GM12873 (cell line): Measurements from ENCODE around the gene HSP90B1.

ENCODE experiments used
- TF ChIP-seq, protein P1 (sequence below): IDR thresholded peaks from 2 replicates; pipeline ENCODE4 v1.5.1; 2012; ENCODE audit warnings: low read depth, mild to moderate bottlenecking, moderate library complexity, low read length, control low read depth; ENCODE audit not compliant: insufficient read depth; ENCODE audit errors: missing control alignments

The HSP90B1 gene

DNA sequence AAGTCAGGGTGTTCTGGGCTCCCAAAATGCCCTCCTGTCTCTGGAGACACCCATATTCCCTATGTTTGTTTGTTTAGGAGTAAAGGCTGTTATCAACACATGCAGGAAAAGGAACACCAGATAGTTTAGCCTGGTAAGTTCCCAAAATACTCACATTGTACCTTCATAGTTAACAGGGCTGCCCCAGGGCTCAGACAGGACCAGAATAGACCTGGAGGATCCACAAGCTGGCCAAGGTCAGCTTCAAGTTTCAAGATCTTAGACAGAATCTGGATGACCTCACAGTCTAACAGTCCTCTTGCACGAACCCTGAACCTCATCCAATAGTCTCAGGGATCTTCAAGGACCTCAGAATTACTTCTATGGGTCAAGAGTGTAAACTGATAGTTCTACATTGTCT lies 18.1 kb upstream of the HSP90B1 start:
- TF ChIP-seq, protein P1, sequence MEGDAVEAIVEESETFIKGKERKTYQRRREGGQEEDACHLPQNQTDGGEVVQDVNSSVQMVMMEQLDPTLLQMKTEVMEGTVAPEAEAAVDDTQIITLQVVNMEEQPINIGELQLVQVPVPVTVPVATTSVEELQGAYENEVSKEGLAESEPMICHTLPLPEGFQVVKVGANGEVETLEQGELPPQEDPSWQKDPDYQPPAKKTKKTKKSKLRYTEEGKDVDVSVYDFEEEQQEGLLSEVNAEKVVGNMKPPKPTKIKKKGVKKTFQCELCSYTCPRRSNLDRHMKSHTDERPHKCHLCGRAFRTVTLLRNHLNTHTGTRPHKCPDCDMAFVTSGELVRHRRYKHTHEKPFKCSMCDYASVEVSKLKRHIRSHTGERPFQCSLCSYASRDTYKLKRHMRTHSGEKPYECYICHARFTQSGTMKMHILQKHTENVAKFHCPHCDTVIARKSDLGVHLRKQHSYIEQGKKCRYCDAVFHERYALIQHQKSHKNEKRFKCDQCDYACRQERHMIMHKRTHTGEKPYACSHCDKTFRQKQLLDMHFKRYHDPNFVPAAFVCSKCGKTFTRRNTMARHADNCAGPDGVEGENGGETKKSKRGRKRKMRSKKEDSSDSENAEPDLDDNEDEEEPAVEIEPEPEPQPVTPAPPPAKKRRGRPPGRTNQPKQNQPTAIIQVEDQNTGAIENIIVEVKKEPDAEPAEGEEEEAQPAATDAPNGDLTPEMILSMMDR, result no peak

DNA sequence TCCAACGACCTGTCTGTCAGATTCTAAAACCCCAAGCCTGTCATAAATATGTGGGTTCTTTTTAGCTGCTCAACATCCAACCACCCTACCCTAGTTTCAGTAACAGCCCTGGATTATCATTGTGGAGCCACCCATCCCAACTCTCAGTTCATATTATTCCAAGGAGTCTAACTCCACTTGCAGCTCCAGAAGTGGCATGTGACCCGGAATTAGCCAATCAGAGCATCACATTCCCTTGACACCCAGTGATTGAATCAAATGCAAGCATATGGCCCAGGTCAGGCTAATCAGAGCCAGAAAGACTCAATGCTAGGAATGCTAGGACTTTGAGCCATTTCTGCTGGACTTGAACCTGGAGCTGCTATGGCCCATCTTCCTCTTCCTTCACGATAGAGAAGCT lies 17.1 kb upstream of the HSP90B1 start:
- TF ChIP-seq, protein P1, result no peak

DNA sequence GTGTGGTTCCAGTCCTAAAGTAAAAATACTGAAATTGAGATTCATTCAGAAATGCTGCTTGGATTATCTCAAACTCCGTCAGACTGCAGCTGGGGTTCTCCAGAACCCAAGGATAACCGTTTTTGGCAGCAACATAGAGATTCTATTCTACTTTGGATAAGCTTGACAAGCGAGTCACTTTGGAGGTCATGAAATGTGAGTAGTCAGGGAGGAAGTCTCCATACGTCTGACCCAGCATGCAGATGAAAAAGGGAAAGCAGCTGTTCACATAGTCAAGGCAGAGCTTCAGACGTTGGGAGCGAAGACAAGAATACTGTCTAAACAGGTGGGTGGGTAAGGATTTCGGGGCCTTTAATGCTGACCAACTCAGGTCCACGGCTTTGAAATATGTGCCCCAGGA lies 14.9 kb upstream of the HSP90B1 start:
- TF ChIP-seq, protein P1, result no peak

DNA sequence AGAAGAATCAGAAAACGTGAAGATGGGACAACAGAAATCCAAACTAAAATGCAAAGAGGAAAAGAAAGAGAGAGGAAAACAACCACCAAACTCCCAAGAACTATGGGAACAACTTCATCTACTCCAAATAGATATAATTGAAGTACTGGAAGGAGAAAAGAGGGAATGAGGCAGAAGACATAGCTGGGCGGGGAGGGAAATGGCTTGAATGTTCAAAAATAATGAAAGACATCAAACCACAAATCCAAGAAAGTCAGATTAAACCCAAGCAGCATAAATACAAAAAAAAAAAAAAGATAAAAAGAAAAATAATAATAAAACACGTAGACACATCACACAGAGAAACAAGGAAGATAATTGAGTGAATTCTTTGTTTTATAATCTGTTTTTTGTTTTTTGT lies 12.3 kb upstream of the HSP90B1 start:
- TF ChIP-seq, protein P1, result no peak

DNA sequence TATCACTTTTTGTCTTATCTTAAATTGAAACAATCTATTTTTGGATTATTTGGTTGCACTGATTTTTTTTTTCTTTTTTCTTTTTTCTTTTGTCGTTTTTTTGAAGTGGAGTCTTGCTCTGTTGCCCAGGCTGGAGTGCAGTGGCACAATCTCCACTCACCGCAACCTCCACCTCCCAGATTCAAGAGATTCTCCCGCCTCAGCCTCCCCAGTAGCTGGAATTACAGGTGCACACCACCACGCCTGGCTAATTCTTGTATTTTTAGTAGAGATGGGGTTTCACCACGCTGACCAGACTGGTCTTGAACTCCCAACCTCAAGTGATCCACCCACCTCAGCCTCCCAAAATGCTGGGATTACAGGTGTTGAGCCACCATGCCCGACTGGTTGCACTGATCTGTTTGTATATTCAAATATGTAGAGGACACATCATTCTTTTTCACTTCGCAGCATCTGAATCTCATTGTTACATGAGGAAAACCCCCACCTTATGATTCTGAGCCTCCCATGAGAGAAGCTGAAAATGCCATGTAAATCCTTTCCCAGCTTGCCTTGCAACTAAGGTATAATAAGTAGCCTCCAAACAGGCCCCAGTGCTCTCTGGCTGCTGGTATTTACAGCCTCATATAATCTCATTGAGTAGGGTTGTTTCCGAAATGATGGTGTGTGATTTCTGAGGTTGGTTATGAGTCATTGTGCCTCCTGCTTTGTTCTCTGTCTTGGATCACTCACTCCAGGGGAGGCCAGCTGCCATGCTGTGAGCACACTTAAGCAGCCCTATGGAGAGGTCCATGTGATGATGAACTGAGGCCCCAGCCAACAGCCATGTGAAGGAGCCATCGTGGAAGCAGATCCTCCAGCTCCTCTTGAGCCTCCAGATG lies 5.2 kb upstream of the HSP90B1 start:
- TF ChIP-seq, protein P1, result no peak

DNA sequence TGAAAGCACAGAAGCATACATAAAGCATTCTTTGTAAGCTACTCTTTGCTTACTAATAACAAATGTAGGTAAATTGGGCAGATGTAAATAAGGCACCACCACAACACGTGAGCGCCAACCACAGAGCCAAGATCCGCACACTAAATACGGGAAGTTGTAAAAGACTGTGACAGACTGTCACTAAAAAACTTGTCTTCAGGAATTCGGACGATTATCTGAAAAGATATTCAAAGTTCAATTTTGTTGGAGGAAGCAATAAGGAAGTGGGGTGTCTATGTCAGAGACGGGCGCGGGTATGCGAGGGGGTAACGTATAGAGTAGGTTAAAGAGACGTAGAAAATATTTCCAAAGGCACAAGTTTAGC lies 1.5 kb upstream of the HSP90B1 start:
- TF ChIP-seq, protein P1, result no peak

DNA sequence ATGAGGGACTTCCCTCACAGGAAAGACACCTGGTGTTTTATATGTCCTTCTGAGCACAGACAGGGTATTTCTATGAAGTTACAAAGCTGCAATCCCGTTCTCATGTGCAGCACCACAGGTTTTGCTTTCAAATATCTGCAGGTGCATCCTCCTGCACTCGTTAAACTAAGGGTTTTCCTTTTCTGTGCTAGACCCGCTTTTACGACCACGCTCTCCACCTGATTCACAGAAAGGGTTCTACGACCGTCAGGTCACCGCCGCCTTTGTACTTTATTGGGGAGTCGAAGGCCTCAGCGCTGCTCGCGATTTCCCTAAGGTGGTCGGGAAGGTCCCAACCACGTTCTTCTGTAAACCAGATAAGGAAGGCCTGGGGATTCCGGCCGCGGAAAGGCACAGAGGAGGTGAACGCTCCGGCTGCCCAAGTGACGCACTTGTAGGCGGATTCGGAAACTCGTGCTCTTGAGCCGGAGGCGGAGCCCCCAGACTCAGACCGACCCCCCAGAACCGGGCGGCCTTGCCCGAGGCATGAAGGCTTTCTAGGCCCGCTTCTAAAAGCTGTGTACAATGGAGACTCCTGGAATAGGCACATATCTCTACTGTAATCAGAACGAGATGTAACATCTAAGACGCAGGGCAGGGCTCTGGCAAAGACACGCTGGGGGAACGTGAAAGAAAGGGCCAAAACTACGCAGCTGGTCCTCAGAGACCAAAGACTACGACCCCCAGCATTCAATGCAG lies 995 bp upstream of the HSP90B1 start:
- TF ChIP-seq, protein P1, result no peak
